Progenitor cell of endocrine pancreas (in vitro differentiated cells): Measurements from ENCODE around the gene SLX4. TPM values are rescaled to one million over a fixed set of nuclear protein-coding genes. Genes with fewer than 3 reads are reported as not detected.
A peak's percentile ranks its signal among the peaks of the same experiment; 100 is the strongest.

Experiments
- DNase-seq: peaks from one replicate; pipeline ENCODE4 v3.0.0; 2021; ENCODE audit warnings: low spot score; ENCODE audit not compliant: unreplicated experiment
- H3K27ac Mint-ChIP-seq: 2 replicates; pipeline ENCODE4 v1.8.0; 2021; ENCODE audit warnings: mild to moderate bottlenecking, moderate library complexity, mixed read lengths
- H3K27me3 Mint-ChIP-seq: 2 replicates; pipeline ENCODE4 v1.8.0; 2021; ENCODE audit warnings: mixed read lengths
- H3K36me3 Mint-ChIP-seq: 2 replicates; pipeline ENCODE4 v1.8.0; 2022; ENCODE audit warnings: mixed read lengths; ENCODE audit not compliant: insufficient read depth
- H3K4me1 Mint-ChIP-seq: 2 replicates; pipeline ENCODE4 v1.8.0; 2021; ENCODE audit warnings: low read depth, mixed read lengths
- H3K4me3 Mint-ChIP-seq: 2 replicates; pipeline ENCODE4 v1.8.0; 2021; ENCODE audit warnings: low read depth, mild to moderate bottlenecking, moderate library complexity, mixed read lengths
- H3K9me3 Mint-ChIP-seq: 2 replicates; pipeline ENCODE4 v1.8.0; 2021; ENCODE audit warnings: low read depth, mixed read lengths
- CTCF ChIP-seq: fragments of 200-600 bp; sonication (generic); IDR thresholded peaks from one replicate; pipeline ENCODE4 v1.5.0; 2021; ENCODE audit warnings: antibody characterized with exemption, mild to moderate bottlenecking; ENCODE audit not compliant: unreplicated experiment
- total RNA-seq: library from RNA; stranded (reverse); gene quantifications from 2 replicates; pipeline ENCODE4 v1.2.1, GENCODE V29; 2021

SLX4 gene
- total RNA-seq, 1 donor from 2014 or later = 14.0 TPM

- no peaks in the 10 kb centered on the region for H3K27me3 Mint-ChIP-seq
- DNase-seq = no peak
- no peak overlapping the region for H3K4me3 Mint-ChIP-seq
- H3K27ac Mint-ChIP-seq = no peak overlapping the region
- H3K36me3 Mint-ChIP-seq = peaks cover 1% of the 10 kb centered on the region
- H3K4me1 Mint-ChIP-seq = peaks cover 4% of the 10 kb centered on the region
- no peak for TF ChIP-seq CTCF
- peaks cover 5% of the 10 kb centered on the region for H3K9me3 Mint-ChIP-seq
These were observed 27.7 kb upstream of the SLX4 start for GRCh38 chr16:3638916-3639644.

GRCh38 chr16:3637371-3637923 is 26.0 kb upstream of the SLX4 start:
- peaks cover 5% of the 10 kb centered on the region for H3K9me3 Mint-ChIP-seq
- H3K4me3 Mint-ChIP-seq = no peak overlapping the region
- TF ChIP-seq CTCF = no peak
- no peaks in the 10 kb centered on the region for H3K27me3 Mint-ChIP-seq
- peaks cover 1% of the 10 kb centered on the region for H3K36me3 Mint-ChIP-seq
- DNase-seq = no peak
- peaks cover 4% of the 10 kb centered on the region for H3K4me1 Mint-ChIP-seq
- peak overlapping the region; percentile 24 for H3K27ac Mint-ChIP-seq

- no peak for DNase-seq
- TF ChIP-seq CTCF = no peak
- peaks cover 12% of the 10 kb centered on the region for H3K4me1 Mint-ChIP-seq
- no peak overlapping the region for H3K27ac Mint-ChIP-seq
- no peaks in the 10 kb centered on the region for H3K36me3 Mint-ChIP-seq
- no peaks in the 10 kb centered on the region for H3K27me3 Mint-ChIP-seq
- no peaks in the 10 kb centered on the region for H3K9me3 Mint-ChIP-seq
- H3K4me3 Mint-ChIP-seq = no peak overlapping the region
These were observed 14.7 kb upstream of the SLX4 start for GRCh38 chr16:3625911-3626732.

- H3K36me3 Mint-ChIP-seq = no peaks in the 10 kb centered on the region
- no peaks in the 10 kb centered on the region for H3K27me3 Mint-ChIP-seq
- H3K4me3 Mint-ChIP-seq = no peak overlapping the region
- no peak for DNase-seq
- H3K9me3 Mint-ChIP-seq = no peaks in the 10 kb centered on the region
- H3K27ac Mint-ChIP-seq = no peak overlapping the region
- TF ChIP-seq CTCF = no peak
- H3K4me1 Mint-ChIP-seq = peaks cover 12% of the 10 kb centered on the region
These were observed 13.9 kb upstream of the SLX4 start for GRCh38 chr16:3625331-3625730.

- no peaks in the 10 kb centered on the region for H3K36me3 Mint-ChIP-seq
- H3K4me1 Mint-ChIP-seq = peaks cover 12% of the 10 kb centered on the region
- H3K9me3 Mint-ChIP-seq = no peaks in the 10 kb centered on the region
- DNase-seq = no peak
- no peaks in the 10 kb centered on the region for H3K27me3 Mint-ChIP-seq
- H3K4me3 Mint-ChIP-seq = no peak overlapping the region
- H3K27ac Mint-ChIP-seq = no peak overlapping the region
- TF ChIP-seq CTCF = no peak
These were observed 12.2 kb upstream of the SLX4 start for GRCh38 chr16:3623642-3624041.
